Fibroblast of villous mesenchyme (primary cell): ENCODE results near the gene HSFX1. TPM values are rescaled to one million over a fixed set of nuclear protein-coding genes. Genes with fewer than 3 reads are reported as not detected.
"Not testable (repeated sequence)": the region's sequence is repeated elsewhere in the genome, so short reads cannot be mapped to it uniquely, and the experiment has no call there.

Experiments
- DNase-seq: peaks from one replicate; pipeline ENCODE4 v3.0.0-alpha.2; 2010; ENCODE audit warnings: low read depth
- H3K4me3 ChIP-seq: 2 replicates; pipeline ENCODE4 v1.5.1; 2011; ENCODE audit warnings: low read depth, mild to moderate bottlenecking, low read length
- CTCF ChIP-seq: IDR thresholded peaks from 2 replicates; pipeline ENCODE4 v1.5.1; 2012; ENCODE audit warnings: low read depth, mild to moderate bottlenecking, low read length; ENCODE audit not compliant: insufficient read depth
- total RNA-seq: library from RNA; depleted of rRNA; stranded (reverse); fragments of >200 nt; gene quantifications from 2 replicates; pipeline ENCODE4 v1.2.3, GENCODE V29; 2012

HSFX1 gene, protein sequence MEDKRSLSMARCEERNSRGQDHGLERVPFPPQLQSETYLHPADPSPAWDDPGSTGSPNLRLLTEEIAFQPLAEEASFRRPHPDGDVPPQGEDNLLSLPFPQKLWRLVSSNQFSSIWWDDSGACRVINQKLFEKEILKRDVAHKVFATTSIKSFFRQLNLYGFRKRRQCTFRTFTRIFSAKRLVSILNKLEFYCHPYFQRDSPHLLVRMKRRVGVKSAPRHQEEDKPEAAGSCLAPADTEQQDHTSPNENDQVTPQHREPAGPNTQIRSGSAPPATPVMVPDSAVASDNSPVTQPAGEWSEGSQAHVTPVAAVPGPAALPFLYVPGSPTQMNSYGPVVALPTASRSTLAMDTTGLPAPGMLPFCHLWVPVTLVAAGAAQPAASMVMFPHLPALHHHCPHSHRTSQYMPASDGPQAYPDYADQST
- 0.43 and 0.64 TPM in 2 replicates for total RNA-seq

DNA sequence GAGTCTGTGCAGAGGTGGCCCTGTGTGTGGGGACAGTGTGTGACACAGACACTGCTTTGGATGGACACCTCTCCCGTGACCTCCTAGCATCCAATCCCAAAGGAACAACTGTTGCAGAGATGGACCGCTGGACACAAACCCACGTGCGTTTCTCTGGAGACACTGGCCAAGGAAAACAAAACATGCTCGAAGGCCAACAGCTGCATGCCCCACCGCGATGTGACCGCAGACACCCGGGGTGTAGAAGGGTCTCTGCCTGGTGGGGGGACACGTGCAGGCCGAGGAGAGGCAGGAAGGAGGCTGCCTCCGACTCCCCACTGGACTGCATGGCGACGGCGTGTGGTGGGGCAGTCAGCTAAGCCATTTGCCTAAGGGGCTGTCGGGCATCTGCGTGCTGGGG, at the start of gene HSFX1:
Gene HSFX1 (plus strand): TSS at position 301 of the 400 bp plus-strand sequence. CDS start 614 bp downstream, outside the sequence.
- H3K4me3 ChIP-seq, DNase-seq: not testable (repeated sequence)

DNA sequence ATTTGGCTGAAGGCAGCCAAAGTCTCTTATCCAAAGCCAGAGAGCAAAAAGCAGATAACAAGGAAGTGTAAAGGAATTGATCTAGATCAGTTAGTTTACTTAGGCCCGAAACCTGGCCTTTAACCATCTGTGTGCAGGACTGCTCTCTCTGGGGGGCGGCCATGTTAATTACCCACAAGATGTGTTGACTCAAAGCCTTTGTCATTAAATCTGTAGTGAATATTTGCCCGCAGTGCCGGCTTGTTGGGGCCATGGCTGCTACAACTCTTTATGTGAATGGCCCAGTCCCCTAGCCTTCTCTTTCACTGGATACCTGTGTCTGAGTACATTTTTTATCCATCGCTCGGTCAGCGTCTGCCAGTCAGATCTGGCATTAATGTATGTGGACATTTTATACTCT, 46.6 kb upstream of the HSFX1 start:
- DNase-seq, H3K4me3 ChIP-seq: not testable (repeated sequence)

GRCh38 chrX:149742269-149742668, 31.6 kb upstream of the HSFX1 start:
- DNase-seq, H3K4me3 ChIP-seq: not testable (repeated sequence)

GRCh38 chrX:149746390-149747007, 27.4 kb upstream of the HSFX1 start:
- DNase-seq, H3K4me3 ChIP-seq: not testable (repeated sequence)

DNA sequence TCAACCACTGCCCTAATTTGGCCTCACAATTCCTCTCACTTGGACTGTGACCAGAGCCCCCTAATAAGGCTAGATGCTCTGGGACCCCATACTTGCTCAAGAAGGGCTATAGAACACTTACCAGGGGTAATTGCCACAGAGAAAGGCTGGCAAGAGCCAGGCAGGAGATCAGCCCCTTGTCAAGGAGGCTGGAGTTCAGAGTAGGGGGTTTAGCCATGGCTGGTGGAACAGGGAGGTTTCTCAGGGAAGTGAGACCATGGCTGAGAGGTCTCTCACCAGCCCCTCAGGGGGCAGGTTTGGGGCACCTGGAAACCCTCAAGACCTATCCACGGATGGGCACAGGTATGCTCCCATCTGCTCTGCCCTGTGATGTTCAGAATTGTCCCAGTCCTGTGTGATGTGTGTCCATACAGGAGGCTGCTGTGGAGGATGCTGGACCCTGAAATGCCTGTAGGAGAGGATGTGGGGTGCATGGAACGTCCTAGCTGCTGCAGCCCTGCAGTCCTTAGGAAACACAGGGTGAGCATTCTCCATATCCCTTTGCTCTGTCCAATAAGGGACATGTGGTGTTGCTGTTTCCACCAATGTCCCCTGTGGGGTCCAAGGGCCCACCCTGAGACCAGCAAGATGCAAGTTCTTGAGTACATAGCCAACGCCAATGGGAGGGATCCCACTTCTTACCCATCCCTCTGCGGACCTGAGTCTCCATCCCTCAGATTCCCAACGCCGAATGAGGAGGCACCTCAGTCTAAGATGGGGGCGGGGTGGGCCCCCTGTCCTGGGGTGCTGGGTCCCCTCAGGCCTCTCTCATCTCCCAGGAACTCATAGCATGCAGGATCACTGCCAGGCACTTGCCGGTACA, 16.4 kb upstream of the HSFX1 start:
- H3K4me3 ChIP-seq: no peak overlapping the region
- no peak for DNase-seq
- no peak for TF ChIP-seq CTCF

- no peak overlapping the region for H3K4me3 ChIP-seq
- DNase-seq: no peak
- TF ChIP-seq CTCF: no peak
Measured at GRCh38 chrX:149758068-149758714, 15.7 kb upstream of the HSFX1 start.

GRCh38 chrX:149758715-149759078, 15.2 kb upstream of the HSFX1 start:
- H3K4me3 ChIP-seq, DNase-seq: not testable (repeated sequence)

- H3K4me3 ChIP-seq: no peak overlapping the region
- no peak for DNase-seq
- TF ChIP-seq CTCF: no peak
Measured at GRCh38 chrX:149759824-149760223, 14.0 kb upstream of the HSFX1 start.

GRCh38 chrX:149760965-149761364, 12.9 kb upstream of the HSFX1 start:
- no peak for DNase-seq
- TF ChIP-seq CTCF: no peak

GRCh38 chrX:149761858-149762674, 11.8 kb upstream of the HSFX1 start:
- DNase-seq, H3K4me3 ChIP-seq: not testable (repeated sequence)

More at GRCh38 chrX:149760965-149761364, 12.9 kb upstream of the HSFX1 start:
- no peak overlapping the region for H3K4me3 ChIP-seq
